K562 treated with DMSO at 1 percent for 12 hours (cell line): ENCODE measurements around the gene ARHGAP27. TPM values are rescaled to one million over a fixed set of nuclear protein-coding genes. Genes with fewer than 3 reads are reported as not detected.

Experiments used
- total RNA-seq: library from RNA; unstranded; fragments of 300-600 nt; gene quantifications from 2 replicates; pipeline ENCODE4 v1.2.3, GENCODE V29; 2022; ENCODE audit not compliant: insufficient read depth

Gene ARHGAP27, protein sequence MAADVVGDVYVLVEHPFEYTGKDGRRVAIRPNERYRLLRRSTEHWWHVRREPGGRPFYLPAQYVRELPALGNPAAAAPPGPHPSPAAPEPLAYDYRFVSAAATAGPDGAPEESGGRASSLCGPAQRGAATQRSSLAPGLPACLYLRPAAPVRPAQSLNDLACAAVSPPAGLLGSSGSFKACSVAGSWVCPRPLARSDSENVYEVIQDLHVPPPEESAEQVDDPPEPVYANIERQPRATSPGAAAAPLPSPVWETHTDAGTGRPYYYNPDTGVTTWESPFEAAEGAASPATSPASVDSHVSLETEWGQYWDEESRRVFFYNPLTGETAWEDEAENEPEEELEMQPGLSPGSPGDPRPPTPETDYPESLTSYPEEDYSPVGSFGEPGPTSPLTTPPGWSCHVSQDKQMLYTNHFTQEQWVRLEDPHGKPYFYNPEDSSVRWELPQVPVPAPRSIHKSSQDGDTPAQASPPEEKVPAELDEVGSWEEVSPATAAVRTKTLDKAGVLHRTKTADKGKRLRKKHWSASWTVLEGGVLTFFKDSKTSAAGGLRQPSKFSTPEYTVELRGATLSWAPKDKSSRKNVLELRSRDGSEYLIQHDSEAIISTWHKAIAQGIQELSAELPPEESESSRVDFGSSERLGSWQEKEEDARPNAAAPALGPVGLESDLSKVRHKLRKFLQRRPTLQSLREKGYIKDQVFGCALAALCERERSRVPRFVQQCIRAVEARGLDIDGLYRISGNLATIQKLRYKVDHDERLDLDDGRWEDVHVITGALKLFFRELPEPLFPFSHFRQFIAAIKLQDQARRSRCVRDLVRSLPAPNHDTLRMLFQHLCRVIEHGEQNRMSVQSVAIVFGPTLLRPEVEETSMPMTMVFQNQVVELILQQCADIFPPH
- total RNA-seq, result 3.4 and 8.9 TPM in 2 replicates

DNA sequence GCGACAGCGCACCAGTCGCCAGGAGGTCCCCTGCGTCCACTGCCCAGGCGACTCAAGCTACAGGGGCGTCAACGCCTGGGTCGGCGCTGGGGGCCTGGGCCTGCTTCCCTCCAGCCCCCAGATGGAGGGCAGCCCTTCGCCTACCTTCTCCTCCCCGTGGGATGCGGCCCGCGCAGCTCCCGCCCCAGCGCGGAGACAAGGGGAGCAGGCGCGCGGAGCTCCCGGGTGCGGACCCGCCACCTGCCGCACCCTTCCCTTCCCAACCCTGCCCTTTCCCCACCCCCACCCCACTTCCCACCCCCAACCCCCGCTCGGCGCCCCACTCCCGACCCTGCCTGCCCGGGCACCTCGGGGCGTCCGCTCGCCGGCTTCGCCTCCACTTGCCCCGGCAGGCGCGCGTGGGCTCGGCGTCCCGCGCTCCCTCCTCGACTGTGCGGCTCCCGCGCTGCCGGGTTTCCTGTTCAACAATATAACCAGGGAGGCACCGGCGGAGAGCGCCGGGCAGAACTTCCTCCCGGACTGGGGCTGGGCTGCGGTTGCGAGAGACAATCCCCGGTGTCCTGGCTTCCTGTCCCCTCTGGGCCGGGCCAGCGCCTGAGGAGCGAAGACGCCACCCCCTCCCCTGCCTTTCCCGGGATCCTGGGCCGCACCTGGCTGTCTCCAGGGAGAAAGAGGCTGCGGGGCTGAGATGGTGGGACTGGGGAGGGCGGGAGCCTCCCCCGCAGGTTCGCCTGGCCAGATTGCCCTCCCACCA is at the start of gene ARHGAP27:
TSS of gene ARHGAP27 (minus strand) at position 466 of the 754 bp plus-strand sequence. CDS start 2,591 bp downstream, outside the sequence.

Other genes with a start within 250 kb of the ARHGAP27 start
- 32.6 and 61.5 TPM in 2 replicates for gene FMNL1, start 211.0 kb downstream of the ARHGAP27 start, total RNA-seq
- not detected in 2 replicates for gene SPATA32, start 170.8 kb downstream of the ARHGAP27 start, total RNA-seq
- 3.8 and 7.4 TPM in 2 replicates for gene MAP3K14, start 115.8 kb downstream of the ARHGAP27 start, total RNA-seq
- gene PLEKHM1, start 57.9 kb upstream of the ARHGAP27 start, total RNA-seq, result 16.6 and 32.1 TPM in 2 replicates